IPS DF 6.9 (cell line): Measurements from ENCODE around the gene RTKN.

Experiments used
- DNase-seq: peaks from one replicate; pipeline ENCODE4 v3.0.0-alpha.2; 2013; ENCODE audit warnings: low read depth, low spot score
- H3K27ac ChIP-seq: one replicate; pipeline ENCODE4 v1.5.1; 2013; ENCODE audit warnings: low read length, control low read depth
- H3K27me3 ChIP-seq: 2 replicates; pipeline ENCODE4 v1.6.1; 2013; ENCODE audit warnings: mild to moderate bottlenecking, low read length; ENCODE audit not compliant: control insufficient read depth, insufficient read depth
- H3K36me3 ChIP-seq: 2 replicates; pipeline ENCODE4 v1.6.1; 2013; ENCODE audit warnings: low read length; ENCODE audit not compliant: control insufficient read depth, insufficient read depth
- H3K4me1 ChIP-seq: 2 replicates; pipeline ENCODE4 v1.6.1; 2013; ENCODE audit warnings: low read length; ENCODE audit not compliant: control insufficient read depth, insufficient read depth
- H3K4me3 ChIP-seq: 2 replicates; pipeline ENCODE4 v1.5.1; 2013; ENCODE audit warnings: mild to moderate bottlenecking, low read length
- H3K9me3 ChIP-seq: 2 replicates; pipeline ENCODE4 v1.6.1; 2013; ENCODE audit warnings: low read length, inconsistent platforms; ENCODE audit not compliant: control insufficient read depth, insufficient read depth
- WGBS: extraction: QIAGEN DNeasy Blood & Tissue Kit; methylation state at CpG from one replicate; pipeline ENCODE4 v1.1.7; 2013; ENCODE audit warnings: mixed read lengths, missing lambda C conversion rate; ENCODE audit not compliant: insufficient read length, insufficient coverage; 5-methylcytosine and 5-hydroxymethylcytosine counted together

RTKN gene

GRCh38 chr2:74378007-74378406, 63.7 kb downstream of the RTKN start:
- DNase-seq: no peak
- H3K9me3 ChIP-seq: no peaks in the 10 kb centered on the region
- no CpG with 5 or more reads among the region's 10 CpGs for WGBS
- peaks cover 4% of the 10 kb centered on the region; the same call in 1 of the 2 replicates for H3K36me3 ChIP-seq
- no peak overlapping the region for H3K4me3 ChIP-seq
- no peaks in the 10 kb centered on the region for H3K27me3 ChIP-seq
- H3K27ac ChIP-seq: no peak overlapping the region
- peaks cover 12% of the 10 kb centered on the region for H3K4me1 ChIP-seq

- Histone ChIP-seq H3K27me3 (no peaks in the 10 kb centered on the region), H3K9me3 (no peaks in the 10 kb centered on the region), H3K27ac (no peak overlapping the region), H3K36me3 (peaks cover 5% of the 10 kb centered on the region), H3K4me1 (peaks cover 14% of the 10 kb centered on the region), H3K4me3 (no peak overlapping the region)
- WGBS: no CpG with 5 or more reads among the region's 2 CpGs
- DNase-seq: no peak
These were observed 65.9 kb downstream of the RTKN start for GRCh38 chr2:74375838-74376237.
